Effector memory CD8-positive, alpha-beta T cell (primary cell): ENCODE measurements around the gene GLT8D1.
"Not testable (repeated sequence)": the region's sequence is repeated elsewhere in the genome, so short reads cannot be mapped to it uniquely, and the experiment has no call there.

Source experiments
- ATAC-seq: fragments of 150-1000 bp; cut with Tn5 transposase; replicated peaks from 2 replicates; pipeline ENCODE4 v1.10.0; 2021; ENCODE audit warnings: mild to moderate bottlenecking, moderate library complexity
- DNase-seq, 3 experiments: peaks; one replicate each; pipeline ENCODE4 v3.0.0; 2021
- H3K27ac Mint-ChIP-seq, 2 donors: one replicate each; pipeline ENCODE4 v1.8.0; 2022; ENCODE audit warnings: mild to moderate bottlenecking in 2 of 2, mixed read lengths in 2 of 2, moderate library complexity in 2 of 2
- H3K27me3 Mint-ChIP-seq, 2 donors: one replicate each; pipeline ENCODE4 v1.8.0; 2022; ENCODE audit warnings: mixed read lengths in 2 of 2
- H3K36me3 Mint-ChIP-seq: one replicate; pipeline ENCODE4 v1.8.0; 2022; ENCODE audit warnings: mild to moderate bottlenecking, moderate library complexity, mixed read lengths; ENCODE audit not compliant: insufficient read depth
- H3K4me1 Mint-ChIP-seq, 2 donors: one replicate each; pipeline ENCODE4 v1.8.0; 2022; ENCODE audit warnings: low read depth in 2 of 2, mixed read lengths in 2 of 2
- H3K4me3 Mint-ChIP-seq, 2 donors: one replicate each; pipeline ENCODE4 v1.8.0; 2022; ENCODE audit warnings: mild to moderate bottlenecking in 2 of 2, mixed read lengths in 2 of 2, moderate library complexity in 2 of 2
- H3K9me3 Mint-ChIP-seq, 2 donors: one replicate each; pipeline ENCODE4 v1.8.0; 2022; ENCODE audit warnings: mixed read lengths in 2 of 2
- total RNA-seq, 9 experiments: gene quantifications; one replicate each; lab custom pipeline; 2026; lab: John Stamatoyannopoulos, UW

Gene GLT8D1, protein sequence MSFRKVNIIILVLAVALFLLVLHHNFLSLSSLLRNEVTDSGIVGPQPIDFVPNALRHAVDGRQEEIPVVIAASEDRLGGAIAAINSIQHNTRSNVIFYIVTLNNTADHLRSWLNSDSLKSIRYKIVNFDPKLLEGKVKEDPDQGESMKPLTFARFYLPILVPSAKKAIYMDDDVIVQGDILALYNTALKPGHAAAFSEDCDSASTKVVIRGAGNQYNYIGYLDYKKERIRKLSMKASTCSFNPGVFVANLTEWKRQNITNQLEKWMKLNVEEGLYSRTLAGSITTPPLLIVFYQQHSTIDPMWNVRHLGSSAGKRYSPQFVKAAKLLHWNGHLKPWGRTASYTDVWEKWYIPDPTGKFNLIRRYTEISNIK
- total RNA-seq = 20.2 to 49.6 (median 42.8) reads per million in 9 experiments

DNA sequence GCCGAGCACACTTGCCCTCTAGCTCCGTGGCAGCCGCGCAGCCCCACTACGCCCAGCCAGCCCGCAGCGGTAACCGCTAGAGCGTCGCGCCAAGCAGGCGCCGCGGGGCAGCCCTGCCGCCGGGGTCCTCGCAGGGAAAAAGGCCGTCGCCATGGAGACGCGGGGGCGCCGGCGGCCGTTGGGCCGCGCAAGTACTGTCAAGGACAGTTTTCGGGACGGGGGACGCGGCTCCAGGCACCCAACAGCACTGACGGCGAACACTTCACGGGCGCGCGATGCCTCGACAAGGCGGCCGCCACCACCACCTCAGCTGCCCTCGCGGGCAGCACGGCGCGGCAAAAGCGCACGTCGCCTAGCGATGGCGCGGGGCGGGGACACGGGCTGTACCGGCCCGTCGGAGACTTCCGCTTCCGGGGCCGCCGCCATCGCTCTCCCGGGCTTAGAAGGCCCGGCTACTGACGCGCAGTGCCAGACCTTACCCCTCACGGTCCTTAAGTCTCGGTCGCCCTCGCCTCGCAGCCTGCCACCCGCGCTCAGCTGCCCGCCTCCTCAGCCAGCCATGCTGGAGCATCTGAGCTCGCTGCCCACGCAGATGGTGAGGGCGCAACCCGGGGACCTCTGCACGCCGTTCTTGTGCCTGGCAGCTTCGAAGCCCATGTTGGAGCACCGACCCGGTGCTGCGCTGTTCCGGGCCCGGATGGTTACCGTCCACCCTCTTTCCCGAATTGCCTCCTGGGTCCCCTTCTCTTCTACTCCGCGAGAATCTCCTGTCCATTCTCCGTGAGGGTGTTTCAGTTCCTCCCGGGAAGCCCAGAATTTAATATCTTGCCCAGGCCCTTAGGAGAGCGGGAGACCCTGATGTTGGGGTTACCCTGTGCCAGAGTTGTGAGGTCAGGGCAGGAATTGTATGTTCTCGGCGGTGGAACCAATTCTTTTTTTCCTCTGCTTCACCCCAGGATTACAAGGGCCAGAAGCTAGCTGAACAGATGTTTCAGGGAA, at the start of gene GLT8D1, which contains the start of gene SPCS1:
GLT8D1 (minus strand) TSS at position 104 of the 999 bp plus-strand sequence. CDS start 5,331 bp downstream, outside the sequence.
SPCS1 (plus strand) TSS at position 419 of the 999 bp plus-strand sequence; CDS start at position 560, 141 bp downstream.
- DNase-seq = peak; percentile 85 to 89 (median 85)
- Mint-ChIP-seq H3K4me3 (peak within 1 kb of the TSS; percentile 93 to 95), H3K27ac (peak within 1 kb of the TSS; percentile 96 to 97)

DNA sequence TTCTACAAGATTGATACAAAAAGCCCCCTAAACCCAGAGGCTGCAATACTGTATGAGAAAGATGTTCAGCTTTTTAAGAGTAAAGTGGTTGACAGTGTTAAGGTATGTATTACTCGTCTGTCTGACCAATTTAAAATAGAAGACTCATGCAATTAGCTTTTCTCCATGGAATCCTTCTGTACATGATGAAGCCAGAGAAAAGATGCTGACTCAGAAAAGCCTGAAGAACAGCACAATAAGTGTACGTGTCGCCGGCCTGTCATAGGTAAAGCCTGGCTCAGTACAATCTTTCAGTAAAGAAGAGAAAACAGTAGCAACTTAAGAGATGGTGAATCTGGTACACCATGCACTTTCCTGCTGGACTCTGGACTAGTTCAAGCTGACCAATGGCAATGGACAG, 48.8 kb upstream of the GLT8D1 start:
- Mint-ChIP-seq H3K4me1 (no peaks in the 10 kb centered on the region), H3K27ac (no peak overlapping the region), H3K4me3 (no peak overlapping the region), H3K9me3 (no peaks in the 10 kb centered on the region), H3K36me3 (peaks cover 61% of the 10 kb centered on the region), H3K27me3 (no peaks in the 10 kb centered on the region)
- no peak for ATAC-seq
- DNase-seq = no peak

More for the DNA sequence above, at the start of gene GLT8D1, which contains the start of gene SPCS1:
- H3K27me3 Mint-ChIP-seq = no peaks in the 10 kb centered on the region
- H3K36me3 Mint-ChIP-seq = peaks cover 53% of the 10 kb centered on the region
- ATAC-seq = peak; percentile 88
- H3K9me3 Mint-ChIP-seq = no peaks in the 10 kb centered on the region
- H3K4me1 Mint-ChIP-seq = peaks cover 20 to 22% of the 10 kb centered on the region in 2 donors

- H3K36me3 Mint-ChIP-seq = peaks cover 63% of the 10 kb centered on the region
- H3K27ac Mint-ChIP-seq = no peak overlapping the region
- no peak for DNase-seq
- ATAC-seq = no peak
- H3K4me3 Mint-ChIP-seq = no peak overlapping the region
- H3K4me1 Mint-ChIP-seq = no peaks in the 10 kb centered on the region
- no peaks in the 10 kb centered on the region for H3K9me3 Mint-ChIP-seq
- H3K27me3 Mint-ChIP-seq = no peaks in the 10 kb centered on the region
These were observed 46.6 kb upstream of the GLT8D1 start for GRCh38 chr3:52752045-52752660.

GRCh38 chr3:52743721-52744120, 38.1 kb upstream of the GLT8D1 start:
- Mint-ChIP-seq H3K27ac (no peak overlapping the region), H3K9me3 (no peaks in the 10 kb centered on the region)

GRCh38 chr3:52743152-52743551, 37.6 kb upstream of the GLT8D1 start:
- H3K4me3 Mint-ChIP-seq = no peak overlapping the region
- no peak for ATAC-seq

More at GRCh38 chr3:52743721-52744120, 38.1 kb upstream of the GLT8D1 start:
- Mint-ChIP-seq H3K4me1 (no peaks in the 10 kb centered on the region), H3K27me3 (no peaks in the 10 kb centered on the region), H3K36me3 (peaks cover 62% of the 10 kb centered on the region), H3K4me3 (no peak overlapping the region)
- DNase-seq (no peak), ATAC-seq (no peak)

DNA sequence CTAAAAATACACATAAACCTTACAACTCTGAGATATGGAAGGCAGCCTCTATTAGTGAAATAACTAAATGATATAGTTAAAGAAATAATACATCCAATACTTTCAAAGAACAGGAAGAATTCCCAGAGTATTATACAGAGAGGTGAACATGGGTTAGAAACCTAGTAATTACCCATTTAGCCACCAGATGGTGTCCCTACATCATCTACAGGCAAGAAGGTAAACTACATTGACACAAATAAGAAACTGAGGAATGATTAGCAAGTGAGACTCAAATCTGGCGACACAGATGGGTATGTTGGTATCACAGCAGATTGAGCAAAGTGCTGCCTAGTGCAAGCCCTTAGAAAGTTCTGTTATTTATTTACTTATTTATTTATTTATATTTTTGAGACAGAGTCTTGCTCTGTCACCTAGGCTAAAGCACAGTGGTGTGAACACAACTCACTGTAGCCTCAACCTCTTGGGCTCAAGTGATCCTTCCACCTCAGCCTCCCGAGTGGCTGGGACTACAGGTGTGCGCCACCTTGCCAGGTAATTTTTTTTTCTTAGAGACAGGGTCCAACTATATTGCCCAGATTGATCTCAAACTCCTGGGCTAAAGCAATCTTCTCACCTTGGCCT, 36.9 kb upstream of the GLT8D1 start:
- ATAC-seq (peak; percentile 33), DNase-seq (peak in 1 of 3 experiments; percentile 4)
- Mint-ChIP-seq H3K36me3 (peaks cover 51% of the 10 kb centered on the region), H3K9me3 (no peaks in the 10 kb centered on the region), H3K27me3 (no peaks in the 10 kb centered on the region), H3K4me1 (no peaks in the 10 kb centered on the region), H3K4me3 (no peak overlapping the region), H3K27ac (no peak overlapping the region)

More at GRCh38 chr3:52743152-52743551, 37.6 kb upstream of the GLT8D1 start:
- Mint-ChIP-seq H3K4me1 (no peaks in the 10 kb centered on the region), H3K36me3 (peaks cover 56% of the 10 kb centered on the region), H3K27me3 (no peaks in the 10 kb centered on the region), H3K9me3 (no peaks in the 10 kb centered on the region), H3K27ac (no peak overlapping the region)
- no peak for DNase-seq

DNA sequence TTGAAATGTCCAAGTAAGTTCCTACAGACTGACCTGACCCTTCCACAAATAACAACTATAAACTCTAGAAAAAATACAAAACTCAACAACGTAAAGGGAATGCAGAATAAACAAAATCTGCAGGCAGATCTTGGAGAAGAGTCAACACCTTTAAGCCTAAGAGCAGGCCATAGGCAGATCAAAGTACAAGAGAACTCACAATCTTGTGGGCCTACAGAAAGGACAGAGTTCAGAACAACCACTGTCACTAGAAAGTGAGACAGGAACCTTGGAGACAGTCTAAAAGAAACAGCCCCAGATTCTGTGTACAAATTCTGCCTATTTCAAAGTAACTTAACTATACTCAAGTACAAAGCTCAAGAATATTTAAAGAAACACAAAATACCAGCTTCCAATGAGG, 34.1 kb upstream of the GLT8D1 start:
- H3K36me3 Mint-ChIP-seq = peaks cover 54% of the 10 kb centered on the region

GRCh38 chr3:52733256-52733891, 27.8 kb upstream of the GLT8D1 start:
- Mint-ChIP-seq H3K4me3 (no peak overlapping the region), H3K9me3 (no peaks in the 10 kb centered on the region), H3K4me1 (no peaks in the 10 kb centered on the region), H3K27me3 (no peaks in the 10 kb centered on the region), H3K27ac (no peak overlapping the region), H3K36me3 (peaks cover 52% of the 10 kb centered on the region)
- no peak for ATAC-seq
- DNase-seq = no peak

More for the DNA sequence above, 34.1 kb upstream of the GLT8D1 start:
- Mint-ChIP-seq H3K27me3 (no peaks in the 10 kb centered on the region), H3K4me1 (no peaks in the 10 kb centered on the region), H3K9me3 (no peaks in the 10 kb centered on the region), H3K27ac (no peak overlapping the region), H3K4me3 (no peak overlapping the region)
- no peak for DNase-seq
- ATAC-seq = no peak

- no peak overlapping the region for H3K4me3 Mint-ChIP-seq
- no peak overlapping the region for H3K27ac Mint-ChIP-seq
- ATAC-seq = no peak
- H3K4me1 Mint-ChIP-seq = no peaks in the 10 kb centered on the region
- peaks cover 46% of the 10 kb centered on the region for H3K36me3 Mint-ChIP-seq
- no peak for DNase-seq
- H3K9me3 Mint-ChIP-seq = no peaks in the 10 kb centered on the region
- H3K27me3 Mint-ChIP-seq = no peaks in the 10 kb centered on the region
These were observed 26.0 kb upstream of the GLT8D1 start for GRCh38 chr3:52731590-52731989.

- Mint-ChIP-seq H3K27me3 (no peaks in the 10 kb centered on the region), H3K27ac (no peak overlapping the region), H3K36me3 (peaks cover 42% of the 10 kb centered on the region), H3K4me1 (no peaks in the 10 kb centered on the region), H3K4me3 (no peak overlapping the region), H3K9me3 (no peaks in the 10 kb centered on the region)
- no peak for DNase-seq
- no peak for ATAC-seq
These were observed 25.1 kb upstream of the GLT8D1 start for GRCh38 chr3:52730681-52731080.

- H3K4me3 Mint-ChIP-seq, H3K9me3 Mint-ChIP-seq, DNase-seq, H3K4me1 Mint-ChIP-seq, ATAC-seq, H3K27ac Mint-ChIP-seq, H3K27me3 Mint-ChIP-seq: not testable (repeated sequence)
- peaks cover 28% of the 10 kb centered on the region for H3K36me3 Mint-ChIP-seq
These were observed 23.2 kb upstream of the GLT8D1 start for GRCh38 chr3:52728753-52729152.

DNA sequence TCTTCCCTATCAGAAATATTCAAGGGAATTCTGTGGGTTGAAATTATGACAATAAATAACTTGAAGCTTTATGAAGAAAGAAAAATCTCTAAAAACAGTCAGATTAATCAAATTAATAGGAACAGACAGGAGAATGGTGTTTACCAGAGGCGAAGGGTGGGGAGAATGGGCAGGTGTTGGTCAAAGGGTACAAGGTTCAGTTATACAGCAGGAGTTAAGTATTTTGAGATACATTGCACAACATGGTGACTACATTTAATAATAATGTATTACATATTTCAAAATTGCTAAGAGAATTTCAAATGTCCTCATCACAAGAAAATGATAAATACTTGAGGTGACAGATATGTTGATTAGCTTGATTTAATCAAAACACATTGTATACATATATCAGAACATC, 18.9 kb upstream of the GLT8D1 start:
- Mint-ChIP-seq H3K36me3 (peaks cover 11% of the 10 kb centered on the region), H3K9me3 (peaks cover 0 to 2% of the 10 kb centered on the region in 2 donors), H3K27ac (no peak overlapping the region)

More for the DNA sequence above, 18.9 kb upstream of the GLT8D1 start:
- no peaks in the 10 kb centered on the region for H3K4me1 Mint-ChIP-seq
- no peaks in the 10 kb centered on the region for H3K27me3 Mint-ChIP-seq
- DNase-seq = no peak
- no peak overlapping the region for H3K4me3 Mint-ChIP-seq
- ATAC-seq = no peak
